ENCODE data around the gene TEKT5.
"Not testable (repeated sequence)": the region's sequence is repeated elsewhere in the genome, so short reads cannot be mapped to it uniquely, and the experiment has no call there.

The TEKT5 gene

DNA sequence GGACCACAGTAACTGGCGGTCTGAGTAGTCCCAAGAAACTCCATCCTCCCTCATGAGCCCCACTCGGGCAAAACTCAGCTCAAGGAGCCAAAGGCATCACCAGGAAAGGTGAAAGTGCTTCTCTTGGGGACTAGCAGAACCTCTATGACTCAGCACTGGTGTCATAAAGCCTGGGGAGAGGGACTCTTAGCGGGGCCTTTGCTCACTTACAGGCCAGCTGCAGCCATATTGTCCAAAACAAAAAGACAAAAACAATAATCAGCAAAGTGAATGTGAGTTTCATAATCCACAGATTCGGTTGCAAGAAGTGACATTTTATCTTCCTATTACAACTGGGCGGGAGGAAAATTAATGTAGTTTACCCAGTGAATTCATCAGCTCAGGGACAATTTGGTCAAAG, at the start of gene TEKT5:
TEKT5 (minus strand) TSS at position 101 of the 400 bp plus-strand sequence; CDS start at position 44, 57 bp downstream.
- no peak for DNase-seq

DNA sequence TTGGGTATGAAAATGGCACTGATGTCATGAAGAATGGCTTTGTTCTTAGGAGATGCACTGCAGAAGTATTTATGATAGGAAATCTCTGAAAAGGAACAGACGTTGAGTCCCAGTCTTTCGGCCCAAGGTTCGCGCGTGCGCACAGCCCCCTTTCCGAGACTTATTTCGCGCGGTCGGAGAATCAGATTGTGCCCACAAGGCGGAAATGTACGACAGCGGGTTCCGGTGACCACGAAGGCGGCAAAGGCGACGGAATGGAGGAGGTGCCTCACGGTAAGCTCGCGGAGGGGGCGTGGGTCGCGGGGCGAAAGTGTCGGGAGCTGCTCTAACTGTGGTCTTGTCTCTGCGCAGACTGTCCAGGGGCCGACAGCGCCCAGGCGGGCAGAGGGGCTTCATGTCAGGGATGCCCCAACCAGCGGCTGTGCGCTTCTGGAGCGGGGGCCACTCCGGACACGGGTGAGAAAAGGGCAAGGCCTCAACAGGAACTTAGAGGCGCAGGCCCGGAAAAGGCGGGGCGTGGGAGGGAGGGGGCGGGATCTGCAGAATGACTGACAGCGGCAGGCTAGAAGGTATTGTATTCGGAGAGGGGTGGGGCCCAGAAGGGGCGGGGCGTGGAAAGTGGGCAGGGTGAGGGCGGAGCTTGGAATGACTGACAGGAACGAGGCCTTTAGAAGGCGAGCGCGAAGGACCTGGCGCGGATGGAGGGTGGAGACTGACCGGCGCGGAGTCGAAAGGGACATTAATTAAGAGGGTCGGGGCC, 49.1 kb upstream of the TEKT5 start, which contains the start of gene NUBP1:
NUBP1 (plus strand) TSS at position 233 of the 760 bp plus-strand sequence; CDS start at position 255, 22 bp downstream.
- DNase-seq: peak; percentile 100

DNA sequence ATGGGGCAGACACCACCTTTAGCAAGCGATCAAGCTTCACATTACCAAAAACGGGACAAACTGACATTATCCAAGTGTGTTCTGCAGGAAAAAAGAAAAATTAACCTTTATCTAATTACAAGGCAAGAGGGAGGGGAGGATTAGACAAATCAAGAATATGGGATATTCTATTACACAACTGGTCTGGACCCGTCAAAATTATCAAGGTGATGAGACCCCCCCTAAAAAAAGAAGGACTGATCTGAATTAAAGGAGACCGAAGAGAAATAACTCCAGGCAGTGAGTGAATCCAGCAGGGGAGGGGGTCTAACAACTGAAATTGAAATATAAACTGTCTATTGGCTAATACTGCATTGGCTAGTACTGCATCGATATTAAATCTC, 48.5 kb upstream of the TEKT5 start:
- DNase-seq: no peak

- peak; percentile 33 for DNase-seq
These were observed 47.1 kb upstream of the TEKT5 start for GRCh38 chr16:10741844-10742243.

GRCh38 chr16:10741249-10741648, 46.5 kb upstream of the TEKT5 start:
- DNase-seq: not testable (repeated sequence)

- no peak for DNase-seq
These were observed 46.1 kb upstream of the TEKT5 start for GRCh38 chr16:10740845-10741208.

- no peak for DNase-seq
These were observed 45.5 kb upstream of the TEKT5 start for GRCh38 chr16:10740000-10740844.

DNA sequence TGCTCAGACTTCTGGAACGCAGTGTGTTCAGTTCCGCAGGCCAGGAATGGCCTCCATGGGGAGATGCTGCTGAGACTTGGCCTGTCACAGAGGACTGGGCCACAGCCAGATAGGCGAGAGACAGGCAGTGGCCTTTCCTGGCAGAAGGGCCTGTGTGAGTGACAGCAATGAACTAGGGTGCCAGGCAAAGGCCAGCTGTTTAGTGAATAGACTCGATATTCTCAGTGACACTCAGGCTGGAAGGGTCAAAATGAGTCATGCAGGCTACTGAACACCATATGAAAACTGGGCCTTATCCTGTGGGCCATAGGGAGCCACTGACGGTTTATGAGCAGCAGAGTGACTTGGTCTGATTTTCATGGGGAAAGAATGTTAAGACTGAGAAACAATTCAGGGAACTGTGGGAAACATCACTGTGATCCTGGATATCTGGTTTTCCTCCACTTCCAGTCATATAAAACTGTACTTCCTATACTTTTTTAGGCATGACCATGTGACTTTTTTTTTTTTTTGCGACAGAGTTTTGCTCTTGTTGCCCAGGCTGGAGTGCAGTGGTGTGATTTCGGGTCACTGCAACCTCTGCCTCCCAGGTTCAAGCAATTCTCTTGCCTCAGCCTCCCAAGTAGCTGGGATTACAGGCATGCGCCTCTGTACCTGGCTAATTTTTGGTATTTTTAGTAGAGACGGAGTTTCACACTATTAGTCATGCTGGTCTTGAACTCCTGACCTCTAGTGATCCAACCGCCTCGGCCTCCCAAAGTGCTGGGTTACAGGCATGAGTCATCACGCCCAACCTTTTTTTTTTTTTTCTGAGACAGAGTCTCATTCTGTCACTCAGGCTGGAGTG, 43.7 kb upstream of the TEKT5 start:
- DNase-seq: peak; percentile 79

DNA sequence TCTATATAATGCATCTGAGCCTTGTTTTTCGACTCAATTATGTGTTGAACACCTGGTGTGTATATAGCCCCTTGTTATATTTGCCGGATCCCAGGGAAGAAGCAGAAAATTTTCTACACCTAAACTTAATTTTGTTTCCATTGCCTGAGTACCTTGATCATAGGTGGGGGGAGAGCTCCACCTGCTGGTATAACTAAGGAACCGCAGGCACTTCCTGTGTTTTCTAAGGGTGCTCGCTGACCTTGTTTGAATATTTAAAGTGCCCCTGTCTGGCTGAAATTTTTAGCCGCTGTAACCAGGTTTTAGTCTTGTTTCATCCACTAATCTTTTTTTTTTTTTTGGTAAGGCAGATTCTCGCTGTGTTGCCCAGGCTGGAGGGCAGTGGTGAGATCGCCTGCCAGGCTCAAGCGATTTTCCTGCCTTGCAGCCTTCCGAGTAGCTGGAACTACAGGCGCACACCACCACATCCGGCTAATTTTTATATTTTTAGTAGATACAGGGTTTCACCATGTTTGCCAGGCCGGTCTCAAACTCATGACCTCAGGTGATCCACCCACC, 42.4 kb upstream of the TEKT5 start:
- DNase-seq: peak; percentile 82

GRCh38 chr16:10731790-10732189, 37.1 kb upstream of the TEKT5 start:
- DNase-seq: no peak

DNA sequence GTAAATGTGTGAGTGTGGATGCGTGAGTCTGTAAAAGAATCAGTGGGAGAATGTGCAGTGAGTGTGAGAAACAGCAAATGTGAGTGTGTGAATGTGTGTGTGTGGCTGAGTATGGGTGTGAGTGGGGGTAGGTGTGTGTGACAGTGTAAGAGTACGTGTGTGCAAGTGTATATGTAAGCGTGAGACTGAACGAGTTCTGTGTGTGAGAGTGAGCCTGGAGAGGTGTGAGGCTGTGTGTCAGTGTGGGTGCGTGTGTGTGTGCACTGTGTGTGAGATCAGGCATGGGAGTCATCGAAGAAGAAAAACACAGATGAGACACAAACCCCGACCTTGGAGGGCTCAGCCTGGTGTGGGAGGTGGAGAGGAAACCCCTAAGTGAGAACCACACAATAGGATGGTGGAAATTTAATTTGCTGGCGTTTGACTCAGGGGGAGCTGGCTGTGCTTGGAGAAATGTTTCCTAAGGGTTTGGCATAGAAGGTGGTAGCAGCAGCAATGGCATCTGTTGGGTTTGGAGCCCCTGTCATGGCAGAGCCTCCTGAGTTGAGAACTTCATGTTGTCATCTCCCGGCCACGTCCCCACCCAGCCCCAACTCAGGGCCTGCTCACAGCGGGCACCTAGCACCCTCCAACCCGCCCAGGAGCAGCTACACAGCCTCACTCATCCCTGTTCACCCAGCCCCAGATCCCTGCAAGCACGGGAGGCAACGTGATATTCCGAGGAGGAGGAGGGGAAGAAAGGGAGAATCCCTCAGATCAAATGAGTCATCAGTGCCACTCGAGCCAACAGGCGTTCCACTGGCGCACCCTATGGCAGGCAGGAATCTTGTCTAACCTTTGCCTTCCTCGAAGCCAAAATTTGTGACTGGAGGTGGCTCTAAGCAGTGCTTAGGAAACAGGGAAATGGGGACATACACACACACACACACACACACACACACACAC, 34.6 kb upstream of the TEKT5 start:
- no peak for DNase-seq

DNA sequence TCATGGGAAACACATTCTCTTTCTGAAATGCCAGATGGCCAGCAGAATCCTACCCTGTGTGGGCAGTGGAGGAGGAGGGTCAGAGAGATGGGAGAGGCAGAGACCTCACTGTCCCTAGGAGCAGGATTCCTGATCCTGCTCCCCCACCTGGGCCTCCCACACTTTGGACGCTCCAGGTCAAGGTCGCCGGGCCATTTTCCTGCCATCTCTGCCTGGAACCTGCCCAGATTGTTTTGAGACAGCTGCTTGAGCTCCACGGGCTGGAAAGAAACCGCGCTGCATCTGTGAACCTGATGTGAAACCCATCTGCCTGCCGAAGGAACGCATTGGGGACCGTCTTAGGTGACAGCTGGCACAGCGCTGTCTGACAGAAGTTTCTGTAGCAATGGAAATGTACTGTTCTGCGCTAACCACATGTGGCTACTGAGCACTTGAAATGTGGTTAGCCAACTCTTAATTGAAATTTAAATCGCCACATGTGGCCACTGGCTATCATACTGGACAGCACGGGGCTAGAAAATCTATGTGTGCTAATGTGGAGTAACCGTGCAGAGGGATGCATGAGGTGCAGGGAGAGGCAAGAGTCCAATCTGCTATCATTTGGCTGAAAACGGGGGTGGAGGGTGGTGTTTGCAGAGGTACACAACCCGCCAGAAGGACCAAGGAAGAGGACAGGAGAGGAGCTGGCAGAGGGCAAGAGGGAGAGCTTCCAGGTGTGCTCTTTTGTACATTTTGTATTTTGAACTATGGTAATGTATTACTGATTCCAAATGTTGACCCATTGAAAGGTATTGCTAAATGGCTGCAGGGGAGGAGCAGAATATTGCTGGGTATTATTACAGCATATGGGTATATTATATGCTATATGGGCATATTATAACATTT, 33.5 kb upstream of the TEKT5 start:
- no peak for DNase-seq

- DNase-seq: no peak
These were observed 14.2 kb upstream of the TEKT5 start for GRCh38 chr16:10708969-10709368.

DNA sequence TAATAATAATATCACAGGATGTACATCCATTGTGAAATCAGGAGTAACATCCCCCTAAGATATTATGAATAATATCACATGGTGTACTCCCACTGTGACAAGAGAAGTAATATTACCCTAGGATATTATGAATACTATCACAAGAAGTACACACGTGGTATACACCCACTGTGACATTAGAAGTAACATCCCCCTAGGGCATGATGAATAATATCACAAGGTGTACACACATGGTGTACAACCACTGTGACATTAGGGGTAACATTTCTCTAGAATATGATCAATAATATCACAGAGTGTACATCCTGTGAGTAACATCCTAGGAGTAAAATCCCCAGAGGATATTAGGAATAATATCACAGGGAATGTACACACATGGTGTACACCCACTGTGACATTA, 5.0 kb upstream of the TEKT5 start:
- DNase-seq: no peak

GRCh38 chr16:10694306-10694705, 424 bp downstream of the TEKT5 start:
- no peak for DNase-seq

DNA sequence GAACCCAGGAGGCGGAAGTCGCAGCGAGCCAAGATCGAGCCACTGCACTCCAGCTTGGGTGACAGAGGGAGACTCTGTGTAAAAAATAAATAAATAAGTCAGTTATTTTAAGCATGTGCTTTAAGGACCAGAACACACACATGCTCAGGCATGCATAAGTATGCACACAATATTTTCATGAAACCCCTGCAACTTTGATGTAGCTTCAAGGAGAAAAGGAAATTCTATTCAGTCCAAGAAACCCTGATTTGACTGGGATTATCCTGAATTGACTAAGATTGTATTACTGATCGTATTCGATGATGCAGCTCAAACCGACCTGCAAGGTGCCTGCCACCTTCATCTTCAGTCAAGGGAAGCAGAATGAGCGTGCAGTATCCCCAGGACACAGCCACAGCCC, 841 bp downstream of the TEKT5 start:
- DNase-seq: no peak

GRCh38 chr16:10692470-10692869, 2.3 kb downstream of the TEKT5 start:
- no peak for DNase-seq

GRCh38 chr16:10688726-10689125, 6.0 kb downstream of the TEKT5 start:
- no peak for DNase-seq

- no peak for DNase-seq
These were observed 6.4 kb downstream of the TEKT5 start for GRCh38 chr16:10688291-10688690.

DNA sequence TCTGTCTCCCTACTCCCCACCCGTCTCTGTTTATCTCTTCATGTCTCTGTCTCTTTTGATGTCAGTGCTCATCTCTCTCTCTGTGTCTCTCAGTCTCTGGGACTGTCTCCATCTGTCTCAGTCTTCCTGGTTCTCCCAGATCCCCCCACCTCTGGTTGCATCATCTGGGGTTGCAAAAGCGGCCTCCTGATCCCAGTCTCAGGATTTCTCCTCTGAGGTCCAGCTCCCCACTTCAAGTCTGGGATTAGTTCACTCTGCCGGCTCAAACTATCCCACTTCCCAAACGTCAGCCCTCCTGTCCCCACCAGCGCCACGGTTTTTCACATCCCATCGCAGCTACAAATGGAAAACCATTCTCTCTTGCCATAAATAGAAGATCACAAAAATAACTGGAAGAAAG, 9.0 kb downstream of the TEKT5 start:
- no peak for DNase-seq
